GM18499 (cell line): ENCODE measurements around the gene HSPB1.
"Not testable (repeated sequence)": the region's sequence is repeated elsewhere in the genome, so short reads cannot be mapped to it uniquely, and the experiment has no call there.

Experiments used
- ATAC-seq: cut with Tn5 transposase; IDR thresholded peaks from one replicate; pipeline ENCODE4 v1.9.1; 2021; ENCODE audit warnings: moderate number of reproducible peaks; ENCODE audit not compliant: insufficient read depth, unreplicated experiment

The HSPB1 gene

DNA sequence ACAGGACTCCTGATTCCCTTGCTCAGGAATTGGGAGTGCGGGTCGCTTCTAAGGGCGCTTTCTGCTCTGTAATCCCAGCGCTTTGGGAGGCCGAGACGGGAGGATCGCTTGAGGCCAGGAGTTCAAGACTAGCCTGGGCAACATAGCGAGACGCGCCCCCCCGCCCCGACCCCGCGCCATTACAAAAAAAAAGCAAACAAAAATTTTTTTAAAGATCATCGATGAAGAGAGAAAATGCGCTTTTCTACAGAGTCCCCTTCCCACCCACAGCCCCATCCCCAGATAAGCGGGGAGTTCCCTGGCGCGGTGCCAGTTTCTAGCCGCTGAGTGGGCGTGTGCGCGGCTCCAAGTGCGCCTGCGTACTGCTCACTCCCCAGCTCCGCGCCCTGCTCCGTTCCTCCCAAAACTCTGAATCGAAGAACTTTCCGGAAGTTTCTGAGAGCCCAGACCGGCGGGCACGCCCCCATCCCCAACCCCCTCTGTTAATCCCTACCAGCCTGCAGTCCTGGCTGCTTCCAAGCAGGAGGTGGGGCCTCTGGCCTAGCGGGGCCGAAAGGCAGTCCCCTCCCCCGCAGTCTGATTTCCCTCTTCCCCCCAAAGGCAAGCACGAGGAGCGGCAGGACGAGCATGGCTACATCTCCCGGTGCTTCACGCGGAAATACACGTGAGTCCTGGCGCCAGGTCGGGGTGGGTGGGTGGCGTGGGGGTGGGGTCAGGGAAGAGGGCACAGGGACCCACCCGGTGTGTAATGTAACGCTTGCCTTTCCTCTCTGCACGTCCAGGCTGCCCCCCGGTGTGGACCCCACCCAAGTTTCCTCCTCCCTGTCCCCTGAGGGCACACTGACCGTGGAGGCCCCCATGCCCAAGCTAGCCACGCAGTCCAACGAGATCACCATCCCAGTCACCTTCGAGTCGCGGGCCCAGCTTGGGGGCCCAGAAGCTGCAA is 1.0 kb downstream of the HSPB1 start:
- ATAC-seq, result no peak

DNA sequence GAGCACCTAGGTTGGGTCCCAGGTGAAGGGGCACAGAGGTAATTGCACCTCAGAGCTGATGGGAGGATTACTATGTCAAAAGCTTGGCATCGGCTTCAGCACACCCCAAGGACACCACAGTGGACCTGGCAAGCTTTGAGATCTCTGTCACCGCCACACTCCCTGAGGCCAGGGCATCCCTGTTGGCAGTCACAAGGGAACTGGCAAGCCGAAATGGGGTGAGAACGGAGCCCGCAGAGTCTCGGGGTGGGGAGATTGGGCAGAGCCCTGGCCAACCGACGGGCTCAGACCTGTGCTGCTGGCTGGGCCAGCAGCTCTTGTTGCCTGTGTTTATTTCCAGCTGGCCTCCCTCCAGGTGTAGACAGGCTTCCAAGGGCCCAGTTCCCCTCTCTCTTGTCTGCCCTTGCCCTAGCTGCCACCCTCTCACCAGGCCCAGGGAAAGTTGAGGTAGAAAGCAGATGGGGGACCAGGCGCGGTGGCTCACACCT is 2.5 kb downstream of the HSPB1 start:
- ATAC-seq, result no peak

DNA sequence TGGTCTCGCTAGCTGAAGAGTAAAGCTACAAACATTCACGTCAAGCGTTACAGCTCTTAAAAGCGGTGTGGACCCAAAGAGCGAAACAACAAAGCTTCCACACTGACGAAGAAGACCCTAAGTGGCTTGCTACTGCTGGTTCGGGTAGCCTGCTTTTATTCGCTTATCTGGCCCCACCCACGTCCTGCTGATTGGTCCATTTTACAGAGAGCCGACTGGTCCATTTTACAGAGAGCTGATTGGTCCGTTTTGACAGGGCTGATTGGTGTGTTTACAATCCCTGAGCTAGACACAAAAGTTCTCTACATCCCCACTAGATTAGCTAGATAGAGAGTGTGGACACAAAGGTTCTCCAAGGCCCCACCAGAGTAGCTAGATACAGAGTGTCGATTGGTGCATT is 6.4 kb downstream of the HSPB1 start:
- not testable (repeated sequence) for ATAC-seq

DNA sequence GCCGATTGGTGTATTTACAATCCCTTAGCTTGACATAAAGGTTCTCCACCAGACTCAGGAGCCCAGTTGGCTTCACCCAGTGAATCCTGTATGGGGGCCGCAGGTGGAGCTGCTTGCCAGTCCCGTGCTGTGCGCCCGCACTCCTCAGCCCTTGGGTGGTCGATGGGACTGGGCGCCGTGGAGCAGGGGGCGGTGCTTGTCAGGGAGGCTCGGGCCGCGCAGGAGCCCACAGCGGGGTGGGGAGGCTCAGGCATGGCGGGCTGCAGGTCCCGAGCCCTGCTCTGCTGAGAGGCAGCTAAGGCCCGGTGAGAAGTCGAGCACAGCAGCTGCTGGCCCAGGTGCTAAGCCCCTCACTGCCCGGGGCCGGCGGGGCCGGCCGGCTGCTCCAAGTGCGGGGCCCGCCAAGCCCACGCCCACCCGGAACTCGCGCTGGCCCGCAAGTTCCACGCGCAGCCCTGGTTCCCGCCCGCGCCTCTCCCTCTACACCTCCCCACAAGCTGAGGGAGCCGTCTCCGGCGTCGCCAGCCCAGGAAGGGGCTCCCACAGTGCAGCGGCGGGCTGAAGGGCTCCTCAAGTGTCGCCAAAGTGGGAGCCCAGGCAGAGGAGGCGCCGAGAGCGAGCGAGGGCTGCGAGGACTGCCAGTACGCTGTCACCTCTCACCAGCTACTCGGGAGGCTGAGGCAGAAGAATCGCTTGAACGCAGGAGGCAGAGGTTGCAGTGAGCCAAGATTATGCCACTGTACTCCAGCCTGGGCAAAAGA is 7.0 kb downstream of the HSPB1 start:
- ATAC-seq, result not testable (repeated sequence)

DNA sequence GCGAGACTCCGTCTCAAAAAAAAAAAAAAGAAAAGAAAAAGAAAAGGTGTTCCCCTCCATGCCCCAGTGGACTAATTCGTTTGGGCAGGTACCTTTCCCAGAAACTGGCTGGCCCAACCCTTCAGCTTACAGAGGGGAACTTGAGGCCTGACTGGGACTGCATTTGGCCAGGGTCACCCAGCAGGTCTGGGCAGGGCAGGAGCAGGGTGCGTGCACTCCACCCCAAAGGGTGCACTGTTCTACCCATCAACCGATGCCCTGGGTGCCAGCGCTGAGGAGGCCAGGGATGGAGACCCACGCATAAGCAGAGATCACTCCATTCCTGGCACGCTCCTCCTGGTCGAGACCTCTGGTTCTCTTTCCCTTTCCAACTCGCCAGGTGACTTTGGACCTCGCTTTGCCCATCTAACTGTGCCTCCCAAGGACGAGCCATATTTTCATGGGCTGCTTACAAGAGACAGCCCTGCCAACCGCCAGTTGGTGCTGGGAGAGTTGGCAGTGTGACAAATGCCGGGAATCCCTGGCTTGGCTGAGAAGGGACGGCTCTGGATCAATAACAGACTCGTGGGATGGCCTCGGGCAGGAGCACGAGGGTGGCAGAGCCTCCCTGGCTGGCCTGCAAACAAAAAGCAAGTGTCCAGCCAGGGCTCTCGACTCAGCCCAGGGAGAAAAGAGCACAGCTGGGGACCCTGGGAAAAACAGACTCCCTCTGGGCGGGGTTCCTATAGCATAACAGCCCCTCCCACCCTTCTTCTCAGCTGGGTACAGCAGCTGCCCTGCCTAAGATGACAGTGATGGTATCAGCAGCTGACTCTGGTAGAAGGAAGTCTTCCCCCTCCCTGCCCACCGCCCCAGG is 7.9 kb downstream of the HSPB1 start:
- no peak for ATAC-seq

DNA sequence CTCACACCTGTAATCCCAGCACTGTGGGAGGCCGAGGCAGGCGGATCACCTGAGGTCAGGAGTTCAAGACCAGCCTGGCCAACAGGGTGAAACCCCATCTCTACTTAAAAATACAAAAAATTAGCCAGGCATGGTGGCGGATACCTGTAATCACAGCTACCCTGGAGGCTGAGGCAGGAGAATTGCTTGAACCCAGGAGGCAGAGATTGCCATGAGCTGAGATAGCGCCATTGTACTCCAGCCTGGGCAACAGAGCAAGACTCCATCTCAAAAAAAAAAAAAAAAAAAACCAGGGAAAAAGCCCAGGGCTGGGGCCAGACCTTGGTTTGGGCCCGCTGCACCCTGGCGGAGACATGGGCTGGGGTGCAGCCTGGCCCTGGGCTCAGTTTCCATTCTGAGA is 9.4 kb downstream of the HSPB1 start:
- not testable (repeated sequence) for ATAC-seq

DNA sequence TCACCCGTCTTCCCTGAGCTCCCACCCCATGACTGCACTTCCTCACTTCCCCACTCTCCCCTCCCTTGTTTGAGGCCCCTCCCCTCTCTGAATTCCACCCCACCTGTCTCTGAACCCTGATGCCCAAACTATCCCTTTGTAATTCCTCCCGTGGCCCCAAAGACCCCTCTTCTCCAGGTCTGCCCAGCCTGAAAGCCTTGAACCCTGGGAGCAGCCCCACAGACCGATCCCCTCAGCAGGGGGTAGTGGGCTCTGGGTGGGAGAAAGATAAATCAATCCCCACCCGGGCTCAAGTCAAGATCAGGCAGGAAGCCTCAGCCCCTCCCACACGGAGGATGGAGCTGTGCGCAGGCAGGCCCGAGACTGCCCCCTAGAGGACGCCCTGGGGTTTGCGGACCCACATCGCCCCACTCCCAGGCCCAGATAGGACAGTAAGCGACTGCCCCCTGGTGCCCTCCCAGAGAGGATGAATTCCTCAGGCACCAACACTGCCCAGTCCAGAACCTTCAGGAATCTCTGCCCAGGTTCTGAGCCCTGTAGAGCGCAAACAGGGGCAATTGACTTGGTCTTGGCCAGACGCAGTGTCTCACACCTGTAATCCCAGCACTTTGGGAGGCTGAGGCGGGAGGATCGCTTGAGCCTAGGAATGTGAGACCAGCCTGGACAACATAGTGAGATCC is 11.7 kb downstream of the HSPB1 start:
- no peak for ATAC-seq

DNA sequence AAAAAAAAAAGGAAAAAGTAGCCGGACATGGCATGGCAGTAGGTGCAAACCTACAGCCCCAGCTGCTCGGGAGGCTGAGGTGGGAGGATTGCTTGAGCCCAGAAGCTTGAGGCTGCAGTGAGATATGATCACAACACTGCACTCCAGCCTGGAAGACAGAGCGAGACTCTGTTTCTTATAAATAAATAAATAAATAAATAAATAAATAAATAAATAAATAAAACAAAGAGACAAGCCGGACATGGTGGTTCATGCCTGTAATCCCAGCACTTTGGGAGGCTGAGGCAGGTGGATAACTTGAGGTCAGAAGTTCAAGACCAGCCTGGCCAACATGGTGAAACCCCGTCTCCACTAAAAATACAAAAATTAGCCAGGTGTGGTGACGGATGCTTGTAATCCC is 12.3 kb downstream of the HSPB1 start:
- ATAC-seq, result not testable (repeated sequence)

DNA sequence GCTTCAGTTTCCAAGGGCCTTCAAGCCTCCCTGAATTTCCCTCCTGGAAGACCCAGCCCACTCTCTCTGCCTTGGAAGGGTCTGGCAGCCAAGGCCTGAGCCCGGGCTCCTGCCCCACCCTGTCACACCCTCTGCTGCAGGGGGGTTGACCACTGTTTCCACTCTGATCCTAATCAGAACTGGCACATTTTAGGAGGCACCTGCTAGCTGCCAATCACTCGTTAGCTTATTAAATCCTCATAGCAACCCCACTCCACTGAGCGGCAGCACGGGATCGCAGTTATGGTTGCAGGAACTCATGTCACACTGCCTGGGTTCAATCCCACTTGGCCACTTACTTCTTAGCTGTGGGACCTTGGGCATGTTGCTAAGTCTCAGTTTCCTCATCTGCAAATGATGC is 12.9 kb downstream of the HSPB1 start:
- no peak for ATAC-seq

DNA sequence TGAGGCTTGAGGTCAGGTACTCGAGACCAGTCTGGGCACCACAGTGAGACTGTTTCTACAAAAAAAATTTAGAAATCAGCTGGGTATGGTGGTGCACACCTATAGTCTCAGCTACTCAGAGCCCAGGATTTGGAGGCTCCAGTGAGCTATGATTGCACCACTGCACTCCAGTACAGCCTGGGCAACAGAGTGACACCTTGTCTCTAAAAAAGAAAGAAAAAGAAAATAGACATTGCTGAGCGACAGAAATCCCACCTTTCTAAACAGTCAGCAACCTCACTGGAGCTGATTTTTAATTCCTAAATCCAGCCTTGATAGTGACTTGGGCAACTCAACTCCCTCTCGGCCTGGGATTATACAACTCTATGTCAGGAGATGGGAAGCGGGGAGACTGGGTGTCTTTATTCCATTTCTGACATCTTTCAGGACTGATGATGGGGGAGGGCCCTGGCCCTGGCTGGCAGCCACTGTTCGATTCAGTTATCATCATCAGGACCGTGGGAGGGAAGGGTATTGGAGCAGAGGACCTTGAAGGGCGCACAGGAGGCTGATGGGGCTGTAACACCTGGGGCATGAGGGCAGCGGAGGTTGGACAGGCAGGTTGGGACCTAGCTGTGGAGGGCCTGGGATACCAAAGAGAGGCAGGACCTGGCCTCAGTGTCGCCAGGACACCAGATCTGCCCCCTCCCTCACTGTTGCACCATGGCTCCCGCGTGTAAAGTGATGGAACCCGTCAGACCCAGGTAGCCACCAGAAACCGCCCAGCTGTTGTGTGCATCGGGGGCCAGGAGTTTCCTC is 14.7 kb downstream of the HSPB1 start:
- no peak for ATAC-seq

DNA sequence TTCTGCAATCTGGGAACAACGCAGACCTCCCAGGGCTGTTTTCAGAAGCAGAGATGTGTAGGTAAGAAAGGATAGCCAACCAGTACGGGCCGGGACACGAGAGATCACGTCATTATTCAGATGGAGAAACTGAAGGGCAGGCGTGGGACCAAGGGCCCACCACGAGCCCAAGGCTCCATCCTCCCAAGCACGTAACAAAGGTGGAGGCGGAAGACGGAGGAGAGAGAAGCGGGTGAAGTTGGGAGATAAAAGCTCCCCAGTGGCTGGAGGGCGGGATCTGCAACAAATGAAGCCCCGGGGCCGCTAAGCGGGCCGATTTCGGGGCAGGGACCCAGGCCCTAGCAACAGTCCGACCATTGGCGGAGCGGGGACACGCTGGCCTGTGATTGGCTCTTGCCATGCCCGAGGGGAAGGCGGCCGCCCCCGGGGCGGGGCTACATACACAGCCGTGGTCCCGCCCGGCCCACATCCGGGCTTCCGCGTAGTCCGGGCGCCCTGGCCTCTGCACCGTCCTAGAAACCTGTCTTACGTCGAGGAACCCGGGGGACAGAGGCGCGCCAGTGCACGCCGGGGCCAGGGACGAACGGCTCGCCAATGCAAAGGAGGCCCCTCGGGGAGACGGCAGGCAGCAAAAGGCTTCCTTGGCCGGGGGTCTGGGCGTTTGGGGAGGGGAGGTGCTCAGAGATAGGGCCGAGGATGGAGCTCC is 15.5 kb downstream of the HSPB1 start:
- peak; percentile 68 for ATAC-seq

DNA sequence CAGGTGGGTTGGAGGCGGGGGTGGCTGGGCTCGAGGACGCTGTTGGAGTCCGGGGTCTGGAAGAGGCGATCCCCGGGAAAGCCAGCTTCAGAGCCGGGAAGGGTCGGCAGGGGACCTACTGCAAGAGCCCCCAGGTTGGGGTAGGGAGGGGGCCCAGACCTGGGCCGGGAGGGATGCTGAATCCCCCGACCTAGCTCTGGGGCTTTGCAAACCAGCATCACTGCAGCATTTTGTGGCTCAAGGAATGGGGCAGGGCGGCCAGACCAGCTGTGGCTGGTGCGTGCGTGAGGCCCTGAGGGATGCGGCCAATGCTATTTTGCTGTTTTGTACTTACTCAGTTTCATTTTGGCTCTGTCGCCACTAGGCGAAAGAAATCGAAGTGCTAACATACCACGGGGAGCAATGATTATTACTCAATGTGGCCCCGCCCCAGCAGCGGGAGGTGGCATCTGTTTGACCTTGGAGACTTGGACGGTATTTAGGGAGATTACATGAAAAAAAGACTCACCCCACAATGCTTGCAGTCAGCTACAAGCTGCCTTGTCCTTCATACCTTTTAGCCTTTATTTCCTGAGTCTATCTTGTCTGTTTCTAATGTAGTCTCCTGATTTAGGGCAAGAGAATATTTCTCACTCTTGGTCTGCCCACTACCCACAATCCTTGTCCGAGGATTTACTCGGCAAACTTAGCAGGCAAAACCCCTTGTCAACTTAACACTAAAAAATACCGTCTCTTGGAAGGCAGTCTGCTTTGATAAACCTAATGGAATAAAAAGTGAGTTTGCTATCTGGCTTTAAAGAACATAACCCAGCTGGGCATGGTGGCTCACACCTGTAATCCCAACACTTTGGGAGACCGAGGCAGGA is 16.2 kb downstream of the HSPB1 start:
- peak; percentile 35 for ATAC-seq

DNA sequence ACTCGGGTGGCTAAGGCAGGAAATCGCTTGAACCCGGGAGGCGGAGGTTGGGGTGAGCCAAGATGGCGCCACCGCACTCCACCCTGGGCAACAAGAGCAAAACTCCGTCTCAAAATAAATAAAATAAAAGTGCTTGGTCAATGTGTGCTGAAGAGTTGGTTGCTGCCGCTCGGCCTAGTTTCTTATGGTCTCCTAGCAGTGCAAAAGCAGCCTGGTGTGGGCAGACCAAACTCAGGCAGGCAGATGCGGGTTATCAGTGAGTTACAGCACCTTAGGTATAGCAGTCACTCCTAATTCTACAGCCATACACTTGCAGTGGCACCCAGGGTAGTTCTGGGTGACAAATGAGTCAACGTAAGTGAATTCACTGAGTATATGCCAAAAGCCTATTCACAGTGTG is 22.6 kb downstream of the HSPB1 start:
- ATAC-seq, result no peak

DNA sequence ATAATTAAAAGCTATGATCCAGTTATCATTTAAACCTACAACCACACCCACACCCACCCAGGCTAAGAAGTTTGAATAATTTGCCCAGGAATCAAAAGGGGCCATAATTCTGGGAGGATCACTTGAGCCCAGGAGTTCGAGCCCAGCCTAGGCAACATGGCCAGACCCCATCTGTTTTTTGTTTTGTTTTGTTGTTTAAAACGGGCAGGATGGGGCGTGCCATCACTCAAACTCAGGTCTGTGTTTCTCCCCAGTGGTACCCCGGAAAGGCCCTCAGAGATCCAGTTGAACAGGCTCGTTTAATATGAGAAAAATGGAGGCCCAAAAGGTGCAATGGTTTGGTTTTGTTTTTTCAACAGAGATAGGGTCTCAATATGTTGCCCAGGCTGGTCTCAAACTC is 23.3 kb downstream of the HSPB1 start:
- ATAC-seq, result no peak

DNA sequence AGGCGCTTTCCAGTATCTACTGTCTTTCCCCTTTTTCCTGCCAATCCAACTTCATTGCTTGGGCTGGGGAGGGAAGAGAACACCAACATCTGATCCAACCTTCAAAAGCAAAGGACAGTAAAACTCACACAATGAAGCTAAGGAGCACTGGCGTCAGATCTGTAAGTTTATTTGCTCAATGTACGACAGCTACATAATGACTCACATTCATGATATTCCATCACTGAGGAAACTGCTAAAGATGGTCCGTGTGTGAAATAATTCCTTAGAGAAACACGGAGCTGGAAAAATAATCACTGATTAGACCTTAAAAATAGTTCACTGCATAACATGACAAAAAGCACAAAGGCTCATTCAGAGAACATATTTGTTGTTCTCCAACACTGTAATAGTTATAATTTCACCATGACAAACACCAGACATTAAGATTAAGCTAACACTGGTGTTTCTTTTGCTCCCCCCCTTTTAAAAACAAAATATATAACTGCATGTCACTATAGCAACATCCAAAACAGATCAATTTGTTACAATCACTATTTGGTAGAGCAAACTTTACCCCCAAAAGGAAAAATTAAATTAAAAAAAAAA is 24.3 kb downstream of the HSPB1 start:
- ATAC-seq, result no peak

DNA sequence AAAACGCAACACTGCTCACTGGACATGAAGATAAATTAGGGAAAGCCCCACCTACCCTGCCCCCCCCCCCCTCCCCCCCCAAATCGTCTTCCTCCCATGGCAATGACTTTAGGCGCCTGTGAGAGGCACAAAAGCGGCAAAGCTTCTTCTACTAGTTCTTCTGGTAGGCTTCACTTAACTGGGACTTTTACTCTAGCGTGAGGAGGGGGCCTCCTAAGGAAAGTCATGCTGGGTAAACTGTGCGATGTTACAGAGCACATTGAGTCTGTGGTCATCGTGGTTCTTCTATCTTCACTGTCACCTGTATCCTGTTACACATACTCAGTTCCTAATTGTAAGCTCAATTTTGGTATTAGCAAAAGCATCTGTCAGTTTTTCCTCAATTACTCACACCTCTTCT is 25.1 kb downstream of the HSPB1 start:
- no peak for ATAC-seq

DNA sequence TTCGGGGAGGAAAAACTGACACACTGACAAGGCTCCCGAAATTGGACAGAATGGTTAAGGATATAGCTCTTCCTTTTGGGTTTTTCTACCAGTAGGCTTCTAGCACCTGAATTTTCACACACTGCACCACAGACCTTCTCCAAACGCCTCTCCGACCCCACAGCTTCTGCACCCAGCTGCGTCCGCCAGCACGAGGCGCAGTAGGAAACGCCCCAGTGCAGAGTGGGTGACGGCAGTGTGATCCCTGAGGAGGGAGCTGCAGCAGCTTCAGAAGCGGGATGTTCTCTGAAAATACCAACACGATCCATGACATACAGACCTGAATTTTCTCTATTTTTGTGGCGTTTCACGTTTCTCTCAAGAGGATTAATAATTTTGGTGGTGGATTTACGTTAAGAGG is 25.9 kb downstream of the HSPB1 start:
- ATAC-seq, result no peak
